Fibroblast of lung (primary cell): ENCODE measurements around the gene SPIRE1.

Source experiments
- CTCF ChIP-seq, 2 donors: IDR thresholded peaks in 1 of 2; conservative IDR thresholded peaks in 1 of 2; 1 replicate in 1 of 2; 2 replicates in 1 of 2; pipeline ENCODE4 v1.5.1; 2011 to 2012; ENCODE audit warnings: low read length in 2 of 2, control low read depth in 1 of 2, inconsistent platforms in 1 of 2, low read depth in 1 of 2, mild to moderate bottlenecking in 1 of 2
- EZH2 ChIP-seq: IDR thresholded peaks from 2 replicates; pipeline ENCODE4 v1.5.1; 2012; ENCODE audit warnings: low read length, control low read depth, mild to moderate bottlenecking; ENCODE audit errors: missing control alignments

GRCh38 chr18:12417687-12418086 is 240.2 kb downstream of the SPIRE1 start:
- no peak for TF ChIP-seq EZH2
- TF ChIP-seq CTCF (conservative IDR thresholded peaks at IDR 0.05 in 1 of 2, IDR thresholded peaks at IDR 0.05 in 1 of 2; ENCODE audit: low read depth in 1 of 2, low read length in 2 of 2) = no peak
